ENCODE measurements around the gene BRAP.

- TF ChIP-seq EZH2phosphoT487 (IDR thresholded peaks at IDR 0.05; ENCODE audit: borderline replicate concordance, low read length) (no peak), CTCF (conservative IDR thresholded peaks at IDR 0.05; ENCODE audit: low read depth, low read length) (no peak)
These were observed 47.0 kb upstream of the BRAP start for GRCh38 chr12:111732786-111733185.
